ENCODE measurements around the gene RAF1.

RAF1 gene

GRCh38 chr3:12620305-12620704 lies 43.6 kb downstream of the RAF1 start:
- Histone ChIP-seq H4K20me1 (ENCODE audit: insufficient read depth, low read length) (no peaks in the 10 kb centered on the region; the same call in 1 of the 2 replicates), H3K4me1 (ENCODE audit: low read length) (peaks cover 37% of the 10 kb centered on the region), H3K27ac (ENCODE audit: low read length) (peak overlapping the region; percentile 88; the same call in 1 of the 2 replicates), H2AFZ (ENCODE audit: low read length) (no peak overlapping the region), H3K36me3 (replicated peaks; ENCODE audit: insufficient read depth, low read length) (peaks cover 7% of the 10 kb centered on the region; the same call in 1 of the 2 replicates), H3K4me3 (ENCODE audit: low read length) (no peak overlapping the region), H3F3A (ENCODE audit: insufficient read depth, low read length) (peaks cover 31% of the 10 kb centered on the region), H3K4me2 (ENCODE audit: low read depth, low read length) (peak overlapping the region; percentile 87; the same call in 1 of the 2 replicates), H3K9me3 (replicated peaks; ENCODE audit: insufficient read depth, low read length) (no peaks in the 10 kb centered on the region), H3K9me2 (replicated peaks; ENCODE audit: insufficient read depth, low read length) (no peaks in the 10 kb centered on the region), H3K79me2 (ENCODE audit: low read length) (peaks cover 94% of the 10 kb centered on the region), H3K27me3 (replicated peaks; ENCODE audit: insufficient read depth, low read length) (no peaks in the 10 kb centered on the region), H3K9ac (ENCODE audit: low read length) (no peak overlapping the region)
- DNase-seq, result no peak
- TF ChIP-seq EZH2 (optimal IDR thresholded peaks at IDR 0.05; ENCODE audit: low read depth, low read length) (no peak), EZH2phosphoT487 (IDR thresholded peaks at IDR 0.05; ENCODE audit: low read length) (no peak)
- TF ChIP-seq, protein P1, sequence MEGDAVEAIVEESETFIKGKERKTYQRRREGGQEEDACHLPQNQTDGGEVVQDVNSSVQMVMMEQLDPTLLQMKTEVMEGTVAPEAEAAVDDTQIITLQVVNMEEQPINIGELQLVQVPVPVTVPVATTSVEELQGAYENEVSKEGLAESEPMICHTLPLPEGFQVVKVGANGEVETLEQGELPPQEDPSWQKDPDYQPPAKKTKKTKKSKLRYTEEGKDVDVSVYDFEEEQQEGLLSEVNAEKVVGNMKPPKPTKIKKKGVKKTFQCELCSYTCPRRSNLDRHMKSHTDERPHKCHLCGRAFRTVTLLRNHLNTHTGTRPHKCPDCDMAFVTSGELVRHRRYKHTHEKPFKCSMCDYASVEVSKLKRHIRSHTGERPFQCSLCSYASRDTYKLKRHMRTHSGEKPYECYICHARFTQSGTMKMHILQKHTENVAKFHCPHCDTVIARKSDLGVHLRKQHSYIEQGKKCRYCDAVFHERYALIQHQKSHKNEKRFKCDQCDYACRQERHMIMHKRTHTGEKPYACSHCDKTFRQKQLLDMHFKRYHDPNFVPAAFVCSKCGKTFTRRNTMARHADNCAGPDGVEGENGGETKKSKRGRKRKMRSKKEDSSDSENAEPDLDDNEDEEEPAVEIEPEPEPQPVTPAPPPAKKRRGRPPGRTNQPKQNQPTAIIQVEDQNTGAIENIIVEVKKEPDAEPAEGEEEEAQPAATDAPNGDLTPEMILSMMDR (IDR thresholded peaks at IDR 0.05; ENCODE audit: low read length), result no peak

DNA sequence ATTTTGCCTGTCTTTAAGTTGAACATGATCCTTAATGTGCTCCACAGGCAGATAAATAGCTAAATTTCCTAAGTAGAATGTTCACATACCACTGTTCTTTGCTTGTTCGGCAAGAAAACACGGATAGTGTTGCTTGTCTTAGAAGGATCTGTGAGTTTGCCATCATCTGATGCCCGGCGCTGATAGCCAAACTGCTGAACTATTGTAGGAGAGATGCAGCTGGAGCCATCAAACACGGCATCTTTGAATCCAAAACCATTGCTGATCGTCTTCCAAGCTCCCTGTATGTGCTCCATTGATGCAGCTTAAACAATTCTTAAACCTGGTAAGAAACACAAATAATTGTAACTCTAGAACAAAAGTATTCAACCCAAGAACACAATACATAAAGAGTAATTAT lies 45.5 kb downstream of the RAF1 start:
- no peak overlapping the region for H3K4me2 ChIP-seq (ENCODE audit: low read depth, low read length)
- peaks cover 7% of the 10 kb centered on the region; the same call in 1 of the 2 replicates for H3K36me3 ChIP-seq (replicated peaks; ENCODE audit: insufficient read depth, low read length)
- H3K4me1 ChIP-seq (ENCODE audit: low read length), result peaks cover 27% of the 10 kb centered on the region
- H3K9me3 ChIP-seq (replicated peaks; ENCODE audit: insufficient read depth, low read length), result no peaks in the 10 kb centered on the region
- no peak overlapping the region for H3K9ac ChIP-seq (ENCODE audit: low read length)
- no peaks in the 10 kb centered on the region for H3K9me2 ChIP-seq (replicated peaks; ENCODE audit: insufficient read depth, low read length)
- H3K27ac ChIP-seq (ENCODE audit: low read length), result no peak overlapping the region
- no peak overlapping the region for H2AFZ ChIP-seq (ENCODE audit: low read length)
- peaks cover 6% of the 10 kb centered on the region; the same call in 1 of the 2 replicates for H4K20me1 ChIP-seq (ENCODE audit: insufficient read depth, low read length)
- TF ChIP-seq, protein P1 (IDR thresholded peaks at IDR 0.05; ENCODE audit: low read length), result no peak
- no peak for TF ChIP-seq EZH2phosphoT487 (IDR thresholded peaks at IDR 0.05; ENCODE audit: low read length)
- H3K27me3 ChIP-seq (replicated peaks; ENCODE audit: insufficient read depth, low read length), result no peaks in the 10 kb centered on the region
- H3F3A ChIP-seq (ENCODE audit: insufficient read depth, low read length), result peaks cover 25% of the 10 kb centered on the region
- H3K79me2 ChIP-seq (ENCODE audit: low read length), result peaks cover 94% of the 10 kb centered on the region
- DNase-seq, result no peak
- no peak overlapping the region for H3K4me3 ChIP-seq (ENCODE audit: low read length)

- H3K9me2 ChIP-seq (replicated peaks; ENCODE audit: insufficient read depth, low read length), result no peaks in the 10 kb centered on the region
- peaks cover 1% of the 10 kb centered on the region; the same call in 1 of the 2 replicates for H3K4me1 ChIP-seq (ENCODE audit: low read length)
- no peak overlapping the region for H3K4me3 ChIP-seq (ENCODE audit: low read length)
- H3K27me3 ChIP-seq (replicated peaks; ENCODE audit: insufficient read depth, low read length), result no peaks in the 10 kb centered on the region
- peaks cover 11% of the 10 kb centered on the region; the same call in 1 of the 2 replicates for H3K36me3 ChIP-seq (replicated peaks; ENCODE audit: insufficient read depth, low read length)
- H3K9me3 ChIP-seq (replicated peaks; ENCODE audit: insufficient read depth, low read length), result no peaks in the 10 kb centered on the region
- no peak for DNase-seq
- no peak overlapping the region for H3K4me2 ChIP-seq (ENCODE audit: low read depth, low read length)
- H3K27ac ChIP-seq (ENCODE audit: low read length), result no peak overlapping the region
- peaks cover 6% of the 10 kb centered on the region; the same call in 1 of the 2 replicates for H4K20me1 ChIP-seq (ENCODE audit: insufficient read depth, low read length)
- H2AFZ ChIP-seq (ENCODE audit: low read length), result no peak overlapping the region
- no peaks in the 10 kb centered on the region for H3F3A ChIP-seq (ENCODE audit: insufficient read depth, low read length)
- no peak overlapping the region for H3K9ac ChIP-seq (ENCODE audit: low read length)
- peaks cover 100% of the 10 kb centered on the region for H3K79me2 ChIP-seq (ENCODE audit: low read length)
- no peak for TF ChIP-seq EZH2phosphoT487 (IDR thresholded peaks at IDR 0.05; ENCODE audit: low read length)
- no peak for TF ChIP-seq EZH2 (optimal IDR thresholded peaks at IDR 0.05; ENCODE audit: low read depth, low read length)
- TF ChIP-seq, protein P1 (IDR thresholded peaks at IDR 0.05; ENCODE audit: low read length), result no peak
Measured at GRCh38 chr3:12615266-12615665, 48.7 kb downstream of the RAF1 start.

Measured in MM.1S (cell line).